Measurements from ENCODE around the gene SIN3B.
"Not testable (repeated sequence)": the region's sequence is repeated elsewhere in the genome, so short reads cannot be mapped to it uniquely, and the experiment has no call there.

SIN3B gene

DNA sequence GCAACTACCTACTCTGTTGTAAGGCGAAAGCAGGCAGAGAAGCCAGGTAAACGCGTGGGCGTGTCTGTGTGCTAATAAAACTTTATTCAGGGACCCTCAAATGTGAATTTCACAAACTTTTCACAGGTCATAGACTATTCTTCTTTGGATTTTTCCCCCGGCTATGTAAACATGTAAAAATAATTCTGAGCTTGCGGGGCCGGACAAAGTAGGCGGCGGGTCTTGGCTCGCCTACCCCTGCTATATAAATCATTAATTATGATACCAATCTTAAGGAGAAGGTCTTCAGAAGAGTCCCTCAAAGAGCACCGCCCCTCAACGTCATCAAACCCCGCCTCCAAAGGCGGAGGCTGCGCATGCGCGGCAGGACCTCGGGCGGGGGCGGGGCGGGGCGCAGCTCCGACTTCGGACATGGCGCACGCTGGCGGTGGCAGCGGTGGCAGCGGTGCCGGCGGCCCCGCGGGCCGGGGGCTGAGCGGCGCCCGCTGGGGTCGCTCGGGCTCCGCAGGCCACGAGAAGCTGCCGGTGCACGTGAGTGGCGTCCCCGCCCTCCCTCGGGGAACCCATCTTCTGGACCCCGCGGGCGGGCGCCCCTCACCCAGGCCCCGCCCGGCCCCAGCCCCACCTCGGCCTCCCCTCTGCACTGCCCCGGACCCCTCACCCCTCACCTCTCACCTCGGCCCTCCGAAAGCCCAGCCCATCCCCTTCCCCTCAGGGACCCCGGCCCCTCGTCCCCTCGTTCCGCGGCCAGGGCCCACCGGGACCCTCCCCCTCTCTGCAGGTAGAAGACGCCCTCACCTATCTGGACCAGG lies at the start of gene SIN3B:
Gene SIN3B, plus strand, starts transcription at position 389 of the 812 bp plus-strand sequence. Its CDS starts 23 bp downstream, at position 412.
- peak; percentile 69 for DNase-seq (ENCODE audit: low read depth in 2 of 2)

DNA sequence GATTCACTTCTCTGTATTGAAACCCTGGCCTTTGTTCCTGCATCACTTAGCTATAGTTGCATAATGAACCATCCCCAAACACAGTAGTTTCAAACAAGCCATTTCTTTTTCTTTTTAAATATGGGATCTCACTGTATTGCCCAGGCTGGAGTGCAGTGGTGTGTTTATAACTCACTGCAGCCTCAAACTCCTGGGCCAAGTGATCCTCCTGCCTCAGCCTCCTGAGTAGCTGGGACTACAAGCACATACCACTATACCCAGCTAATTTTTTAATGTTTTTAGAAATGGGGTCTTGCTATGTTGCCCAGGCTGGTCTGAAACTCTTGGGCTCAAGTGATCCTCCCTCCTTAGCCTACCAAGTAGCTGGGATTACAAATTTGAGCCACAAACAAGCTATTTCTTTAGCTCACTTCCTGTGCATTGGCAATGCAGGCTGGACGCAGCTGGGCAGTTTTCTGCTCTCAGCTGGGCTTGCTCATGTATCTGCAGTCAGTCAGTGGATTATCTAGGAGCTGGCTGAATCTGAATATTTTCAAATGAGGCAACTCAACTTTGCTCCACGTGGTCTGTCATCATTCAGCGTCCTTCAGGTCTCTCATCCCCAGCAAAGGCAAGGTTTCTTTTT lies 49.5 kb upstream of the SIN3B start:
- no peak for DNase-seq (ENCODE audit: low read depth in 2 of 2)

- no peak for DNase-seq (ENCODE audit: low read depth in 2 of 2)
Observed at GRCh38 chr19:16782719-16783118, 46.5 kb upstream of the SIN3B start.

GRCh38 chr19:16788479-16788878 lies 40.7 kb upstream of the SIN3B start:
- no peak for DNase-seq (ENCODE audit: low read depth in 2 of 2)

- no peak for DNase-seq (ENCODE audit: low read depth in 2 of 2)
Observed at GRCh38 chr19:16789238-16789637, 40.0 kb upstream of the SIN3B start.

GRCh38 chr19:16790051-16790450 lies 39.1 kb upstream of the SIN3B start:
- no peak for DNase-seq (ENCODE audit: low read depth in 2 of 2)

DNA sequence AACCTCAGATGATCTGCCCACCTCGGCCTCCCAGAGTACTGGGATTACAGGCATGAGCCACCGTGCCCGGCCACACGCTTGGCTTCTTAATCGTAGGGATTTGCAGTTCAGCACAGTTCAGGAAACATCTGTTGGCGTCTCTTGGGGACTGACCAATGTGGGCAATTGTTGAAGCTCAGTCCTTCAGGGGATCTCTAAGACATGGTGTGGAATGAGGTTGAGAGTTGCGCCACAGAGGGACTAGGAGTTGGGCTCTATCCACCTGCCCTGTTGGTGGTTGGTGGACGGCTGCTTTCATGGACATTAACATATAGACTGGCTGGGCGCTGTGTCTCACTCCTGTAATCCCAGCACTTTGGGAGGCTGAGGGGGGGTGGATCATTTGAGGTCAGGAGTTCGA lies 37.3 kb upstream of the SIN3B start:
- no peak for DNase-seq (ENCODE audit: low read depth in 2 of 2)

DNA sequence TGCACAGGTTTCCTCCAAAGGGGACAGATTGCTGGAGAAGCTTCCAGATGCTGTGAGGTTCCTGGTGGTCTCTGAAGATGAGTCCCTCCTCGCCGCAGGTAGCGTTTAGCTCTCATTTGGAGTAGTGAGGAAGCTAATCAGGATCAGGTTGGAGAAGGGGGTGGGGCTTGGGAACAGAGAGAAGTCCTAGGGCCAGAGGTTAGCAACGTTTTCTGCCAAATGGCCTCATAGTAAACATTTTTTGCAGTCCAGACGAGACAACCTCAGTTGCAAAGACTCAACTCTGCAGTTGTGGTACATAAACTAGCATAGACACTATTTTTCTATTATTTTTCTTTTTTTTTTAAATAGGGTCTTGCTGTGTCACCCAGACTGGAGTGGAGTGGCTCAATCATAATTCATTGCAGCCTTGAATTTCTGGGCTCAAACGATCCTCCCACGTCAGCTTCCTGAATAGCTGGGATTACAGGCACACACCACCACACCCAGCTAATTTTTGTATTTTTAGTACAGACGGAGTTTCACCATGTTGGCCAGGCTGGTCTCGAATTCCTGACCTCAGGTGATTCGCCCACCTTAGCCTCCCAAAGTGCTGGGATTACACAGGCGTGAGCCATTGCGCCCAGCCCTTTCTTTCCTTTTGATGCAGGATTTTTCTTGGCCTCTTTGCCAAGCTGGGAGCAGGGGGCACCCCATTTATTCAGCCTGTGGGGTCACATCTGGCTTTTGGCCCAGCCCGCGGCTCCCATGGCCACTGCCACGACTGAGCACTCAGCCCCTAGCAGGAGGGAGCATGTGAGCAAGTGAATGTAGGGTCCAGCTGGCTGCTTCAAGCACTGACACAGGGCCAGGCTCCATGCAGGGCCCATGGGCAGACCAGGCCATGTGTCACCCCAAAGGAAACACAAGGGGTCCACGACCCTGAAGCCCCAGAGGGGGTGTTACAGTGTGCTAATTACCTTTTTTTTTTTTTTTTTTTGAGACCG lies 34.4 kb upstream of the SIN3B start:
- no peak for DNase-seq (ENCODE audit: low read depth in 2 of 2)

DNA sequence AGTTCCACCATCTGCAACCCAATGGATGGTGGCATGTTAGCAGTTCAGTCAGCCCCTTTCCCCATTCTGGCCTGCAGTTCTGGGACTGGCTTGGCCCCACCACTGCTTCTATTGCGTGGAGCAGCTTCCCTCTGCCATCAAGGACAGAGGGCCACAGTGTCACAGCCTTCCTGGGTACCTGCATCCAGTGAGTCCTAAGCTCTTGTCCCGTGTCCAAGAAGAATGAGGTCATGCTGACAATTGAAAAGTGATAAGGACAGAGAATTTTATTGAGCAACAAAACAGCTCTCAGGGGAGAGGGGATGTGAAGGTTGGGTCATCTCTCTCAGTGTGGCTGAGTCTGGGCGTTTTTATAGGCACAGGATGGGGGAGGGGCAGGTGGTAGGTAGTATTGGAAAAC lies 33.5 kb upstream of the SIN3B start:
- no peak for DNase-seq (ENCODE audit: low read depth in 2 of 2)

- DNase-seq (ENCODE audit: low read depth in 2 of 2) = no peak
Observed at GRCh38 chr19:16797876-16798275, 31.3 kb upstream of the SIN3B start.

DNA sequence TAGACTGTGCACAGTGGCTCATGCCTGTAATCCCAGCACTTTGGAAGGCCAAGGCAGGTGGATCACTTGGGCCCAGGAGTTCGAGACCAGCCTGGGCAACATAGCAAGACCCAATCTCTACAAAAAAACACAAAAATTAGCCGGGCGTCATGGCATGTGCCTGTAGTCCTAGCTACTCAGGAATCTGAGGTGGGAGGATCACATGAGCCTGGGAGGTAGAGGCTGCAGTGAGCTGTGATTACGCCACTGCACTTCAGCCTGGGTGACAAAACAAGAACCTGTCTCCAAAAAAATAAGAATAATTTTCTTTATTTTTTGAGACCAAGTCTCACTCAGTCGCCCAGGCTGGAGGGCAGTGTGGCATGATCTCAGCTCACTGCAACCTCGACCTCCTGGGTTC lies 30.9 kb upstream of the SIN3B start:
- DNase-seq (ENCODE audit: low read depth in 2 of 2) = not testable (repeated sequence)

GRCh38 chr19:16799740-16800139 lies 29.5 kb upstream of the SIN3B start:
- no peak for DNase-seq (ENCODE audit: low read depth in 2 of 2)

DNA sequence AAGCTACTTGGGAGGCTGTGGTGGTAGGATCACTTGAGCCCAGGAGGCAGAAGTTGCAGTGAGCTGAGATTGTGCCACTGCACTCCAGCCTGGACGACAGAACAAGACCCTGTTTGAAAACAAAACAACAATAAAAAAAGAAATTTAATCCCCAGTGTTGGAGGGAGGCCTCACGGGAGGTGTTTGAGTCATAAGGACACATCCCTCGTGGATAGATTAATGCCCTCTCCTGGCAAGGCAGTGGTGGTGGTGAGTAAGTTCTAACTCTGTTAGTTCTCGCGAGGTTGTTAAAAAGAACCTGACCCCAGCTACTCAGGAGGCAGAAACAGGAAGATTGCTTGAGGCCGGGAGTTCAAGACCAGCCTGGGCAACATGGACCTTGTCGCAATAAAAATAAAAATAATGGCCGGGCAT lies 27.6 kb upstream of the SIN3B start:
- DNase-seq (ENCODE audit: low read depth in 2 of 2) = no peak

GRCh38 chr19:16804176-16804575 lies 25.0 kb upstream of the SIN3B start:
- DNase-seq (ENCODE audit: low read depth in 2 of 2) = no peak

DNA sequence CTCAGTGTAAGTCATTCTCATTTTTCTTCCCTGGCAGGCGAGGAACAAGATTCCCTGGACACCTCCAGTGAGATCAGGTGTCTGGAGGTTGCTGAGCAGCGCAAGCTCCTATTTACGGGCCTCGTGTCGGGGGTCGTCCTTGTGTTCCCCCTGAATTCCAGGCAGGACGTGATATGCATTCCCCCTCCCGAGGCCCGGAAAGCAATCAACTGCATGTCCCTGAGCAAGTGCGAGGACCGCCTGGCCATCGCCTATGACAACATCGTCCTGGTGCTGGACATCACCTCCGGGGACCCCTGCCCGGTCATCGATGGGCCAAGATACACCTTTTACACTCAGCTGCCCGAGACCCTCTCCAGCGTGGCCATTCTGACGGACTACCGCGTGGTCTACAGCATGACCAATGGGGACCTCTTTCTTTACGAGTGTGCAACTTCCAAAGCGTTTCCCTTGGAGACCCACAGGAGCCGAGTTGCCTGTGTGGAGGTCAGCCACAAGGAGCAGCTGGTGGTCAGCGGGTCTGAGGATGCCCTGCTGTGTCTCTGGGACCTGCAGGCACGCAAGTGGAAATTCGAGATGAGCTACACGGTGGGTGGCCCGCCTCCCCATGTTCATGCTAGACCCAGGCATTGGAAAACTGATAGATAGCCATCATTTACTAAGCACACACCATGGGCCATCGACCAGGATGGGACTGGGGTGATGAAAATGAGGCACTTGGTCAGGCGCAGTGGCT lies 21.5 kb upstream of the SIN3B start:
- no peak for DNase-seq (ENCODE audit: low read depth in 2 of 2)

DNA sequence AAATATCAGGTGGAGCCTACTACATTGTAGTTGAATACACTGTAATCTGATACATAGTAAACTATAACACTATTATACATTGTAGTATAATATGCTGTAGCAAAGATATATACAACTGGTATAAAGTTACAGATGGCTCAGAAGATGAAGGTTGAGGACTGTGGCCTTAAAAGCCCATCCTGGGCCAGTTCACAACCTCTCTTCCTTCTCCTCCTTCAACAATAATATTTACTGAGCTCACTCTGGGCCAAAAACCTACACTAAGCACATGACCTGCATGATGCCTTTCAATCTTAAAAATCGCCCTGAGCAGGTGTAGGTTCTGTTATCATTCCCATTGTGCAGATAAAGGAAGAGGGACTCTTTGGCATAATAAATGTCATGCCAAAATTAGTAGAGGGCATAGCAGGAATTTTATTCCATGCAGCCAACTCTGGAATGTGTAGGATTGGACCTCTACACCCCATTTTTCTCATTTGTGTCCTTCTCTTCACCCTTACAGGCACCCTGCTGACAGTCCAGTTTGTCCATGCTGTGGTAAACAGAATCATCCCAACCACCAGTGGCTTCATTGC lies 14.6 kb upstream of the SIN3B start:
- DNase-seq (ENCODE audit: low read depth in 2 of 2) = no peak

- no peak for DNase-seq (ENCODE audit: low read depth in 2 of 2)
Observed at GRCh38 chr19:16820056-16820455, 9.1 kb upstream of the SIN3B start.

DNA sequence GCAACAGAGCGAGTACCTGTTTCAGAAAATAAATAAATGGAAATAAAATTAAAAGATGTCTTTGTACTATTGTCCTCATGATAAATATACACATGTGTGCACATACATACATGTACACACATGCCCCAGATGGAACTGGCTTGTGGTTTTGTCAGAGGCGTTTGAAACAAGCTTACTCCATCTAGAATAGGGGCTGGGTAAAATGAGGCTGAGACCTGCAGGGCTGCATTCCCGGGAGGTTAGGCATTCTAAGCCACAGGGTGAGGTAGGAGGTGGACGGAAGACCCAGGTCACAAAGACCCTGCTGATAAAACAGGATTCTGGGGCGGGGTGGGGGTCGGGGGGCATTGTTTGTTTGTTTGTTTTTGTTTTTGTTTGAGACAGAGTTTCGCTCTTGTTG lies 8.1 kb upstream of the SIN3B start:
- DNase-seq (ENCODE audit: low read depth in 2 of 2) = no peak

- no peak for DNase-seq (ENCODE audit: low read depth in 2 of 2)
Observed at GRCh38 chr19:16822648-16823047, 6.5 kb upstream of the SIN3B start.

- DNase-seq (ENCODE audit: low read depth in 2 of 2) = no peak
Observed at GRCh38 chr19:16824658-16825311, 4.4 kb upstream of the SIN3B start.

All from fibroblast of skin of left biceps (primary cell).